HG02943 (cell line): Measurements from ENCODE around the gene CECR2.
"Not testable (repeated sequence)": the region's sequence is repeated elsewhere in the genome, so short reads cannot be mapped to it uniquely, and the experiment has no call there.

Source experiments
- ATAC-seq: cut with Tn5 transposase; IDR thresholded peaks from one replicate; pipeline ENCODE4 v1.9.1; 2021; ENCODE audit warnings: mild to moderate bottlenecking, low read depth, moderate library complexity; ENCODE audit not compliant: unreplicated experiment

CECR2 gene

DNA sequence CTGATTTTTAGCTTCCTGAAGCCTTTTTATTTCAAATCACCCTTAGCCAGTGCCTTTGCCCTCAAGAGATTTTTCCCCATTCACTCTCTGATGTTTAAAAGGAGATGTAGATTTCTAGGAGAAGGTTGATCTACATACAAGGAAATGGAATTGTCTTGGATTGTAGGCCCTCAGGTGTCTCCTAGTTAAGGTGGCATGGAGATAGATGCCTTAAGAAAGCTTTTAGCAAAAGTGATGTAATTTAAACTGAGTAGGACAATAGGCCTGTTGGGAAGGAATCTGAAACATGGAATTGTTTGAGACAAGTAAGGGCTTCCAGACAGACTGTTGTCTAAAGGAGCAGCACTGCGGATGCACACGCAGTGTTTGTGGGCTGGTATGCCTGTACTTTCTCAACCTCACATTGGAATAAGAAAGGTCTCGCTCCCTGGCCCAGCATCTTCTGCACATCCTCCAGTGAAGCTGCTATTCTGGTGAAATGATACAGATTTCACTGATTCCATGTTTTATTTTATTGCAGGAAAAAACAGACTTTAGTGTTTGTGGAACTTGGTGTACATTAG is 124.2 kb downstream of the CECR2 start:
- ATAC-seq = no peak

DNA sequence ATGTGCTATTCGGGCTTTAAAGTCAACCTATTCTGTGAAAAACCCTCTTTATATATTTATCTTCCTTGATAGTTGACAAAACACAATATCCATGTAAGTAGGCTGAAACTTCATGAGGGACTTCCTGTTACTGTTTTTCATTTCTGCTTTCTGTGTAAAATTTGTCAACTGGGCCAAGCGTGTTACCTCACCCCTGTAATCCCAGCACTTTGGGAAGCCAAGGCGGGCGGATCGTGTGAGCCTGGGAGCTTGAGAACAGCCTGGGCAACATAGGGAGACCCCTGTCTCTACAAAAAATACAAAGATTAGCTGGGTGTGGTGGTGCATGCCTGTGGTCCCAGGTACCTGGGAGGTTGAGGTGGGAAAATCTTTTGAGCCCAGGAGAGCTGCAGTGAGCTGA is 127.6 kb downstream of the CECR2 start:
- ATAC-seq = no peak

DNA sequence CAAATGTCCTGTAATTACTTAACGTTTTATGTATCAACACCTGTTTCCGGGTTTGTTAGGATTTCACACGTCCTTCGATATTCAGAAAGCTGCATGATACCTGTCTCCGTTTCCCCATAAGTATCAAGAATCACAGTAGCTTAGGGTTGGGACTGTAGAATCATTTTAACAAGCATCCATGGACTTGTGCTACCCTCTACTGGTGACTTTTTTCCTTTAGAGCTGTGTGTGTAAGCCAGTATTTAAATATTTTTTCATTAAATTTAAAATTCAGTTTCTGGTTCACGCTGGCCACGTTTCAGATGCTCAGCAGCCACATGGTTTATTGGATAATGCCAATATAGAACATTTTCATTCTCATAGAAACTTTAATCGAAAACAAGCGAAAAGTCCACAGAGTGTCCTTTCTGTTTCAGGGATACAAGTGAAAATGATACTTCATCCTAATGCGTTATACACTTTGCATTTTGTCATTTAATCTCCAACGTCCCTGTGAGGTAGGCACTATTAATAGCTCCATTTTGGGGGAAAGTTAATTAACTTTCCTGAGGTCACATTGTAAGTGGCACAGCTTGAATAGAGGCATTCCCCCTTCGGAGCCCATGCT is 132.5 kb downstream of the CECR2 start:
- ATAC-seq = no peak

DNA sequence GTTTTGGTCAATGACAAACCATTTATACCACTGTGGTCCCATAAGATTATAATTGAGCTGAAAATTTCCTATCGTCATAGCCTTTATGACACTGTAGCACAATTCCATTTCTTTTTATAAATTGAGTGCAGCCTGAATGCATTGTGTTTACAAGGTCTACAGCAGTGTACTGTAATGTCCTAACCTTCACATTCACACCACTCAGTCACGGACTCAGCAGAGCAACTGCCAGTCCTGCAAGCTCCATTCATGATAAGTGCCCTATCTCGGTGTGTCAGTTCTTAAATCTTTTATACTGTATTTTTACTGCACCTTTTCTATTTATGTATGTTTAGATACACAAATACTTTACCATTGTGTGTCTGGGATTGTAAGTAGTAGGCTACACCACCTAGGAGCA is 138.8 kb downstream of the CECR2 start:
- ATAC-seq = no peak

DNA sequence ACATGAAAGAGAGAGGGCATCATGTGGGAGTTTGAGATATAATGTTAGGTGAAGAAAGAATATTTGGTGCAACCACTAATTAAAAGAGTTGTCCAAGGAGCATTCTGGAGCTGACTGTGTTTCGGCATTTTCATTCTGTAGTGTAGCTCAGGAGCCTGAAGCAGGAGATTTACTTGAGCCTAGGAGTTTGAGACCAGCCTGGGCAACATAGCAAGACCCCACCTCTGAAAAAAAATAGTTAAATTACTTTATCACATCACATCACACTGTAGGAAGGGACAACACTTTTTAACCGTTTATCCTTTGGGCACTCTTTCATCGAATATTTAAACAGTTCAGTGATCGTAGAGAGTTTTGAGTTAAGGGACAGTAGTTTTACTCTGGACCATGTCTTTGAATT is 143.7 kb downstream of the CECR2 start:
- no peak for ATAC-seq

DNA sequence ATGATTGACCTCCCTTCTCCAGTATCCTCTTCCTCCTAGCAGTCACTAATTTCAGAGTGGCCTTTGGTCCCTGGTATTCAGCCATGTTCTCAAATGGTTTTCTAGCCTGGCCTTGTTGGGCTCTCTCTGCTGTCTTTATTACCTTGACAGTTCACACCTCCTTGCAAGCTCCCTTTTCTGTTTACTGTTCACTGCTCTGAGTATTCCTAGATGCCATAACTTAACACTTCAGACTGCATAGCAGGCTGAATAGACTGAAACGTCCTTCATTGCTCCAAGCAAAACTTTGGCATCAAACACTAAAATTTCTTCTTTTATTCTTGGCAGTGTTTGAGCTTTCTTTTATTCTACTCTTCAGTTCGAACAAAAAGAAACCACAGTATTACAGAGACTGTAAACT is 144.4 kb downstream of the CECR2 start:
- ATAC-seq = no peak

DNA sequence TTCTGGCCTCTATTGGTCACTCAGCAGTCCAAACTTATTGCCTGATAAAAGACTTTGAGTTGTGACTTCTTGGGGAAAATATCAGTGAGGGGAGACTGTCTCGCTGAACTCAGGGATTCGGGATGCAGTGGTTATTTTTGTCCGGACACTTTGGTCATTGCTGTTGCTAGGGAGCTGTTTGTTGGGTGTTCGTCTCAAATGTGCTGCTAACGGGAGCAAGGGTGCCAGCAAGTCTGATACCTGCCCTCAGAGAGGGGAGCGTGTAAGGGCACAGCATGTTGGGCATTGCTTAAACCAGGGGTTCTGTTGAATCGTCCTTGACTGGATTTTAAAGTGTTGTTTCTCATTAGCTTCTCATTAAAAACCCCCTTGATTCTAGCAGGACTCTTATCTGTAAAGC is 144.8 kb downstream of the CECR2 start:
- ATAC-seq = no peak

DNA sequence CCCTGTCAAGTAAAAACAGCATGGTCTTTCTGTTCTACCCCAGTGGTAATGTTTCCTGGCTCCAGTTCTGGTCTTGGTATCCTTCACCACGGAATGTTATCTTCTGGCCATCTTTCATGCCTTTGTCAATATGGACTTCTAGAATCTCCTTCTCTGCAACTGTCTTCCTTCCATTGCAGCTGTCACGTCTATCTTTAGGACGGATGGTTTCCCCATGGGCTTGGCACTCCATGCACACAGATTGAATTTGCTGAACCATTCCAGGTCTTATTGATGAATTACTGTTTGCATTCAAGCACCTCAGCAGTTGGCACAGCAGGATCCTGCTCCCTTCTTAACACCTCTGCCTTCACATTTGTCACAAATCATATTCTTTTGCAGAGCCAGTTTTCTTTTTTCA is 149.1 kb downstream of the CECR2 start:
- ATAC-seq = no peak

DNA sequence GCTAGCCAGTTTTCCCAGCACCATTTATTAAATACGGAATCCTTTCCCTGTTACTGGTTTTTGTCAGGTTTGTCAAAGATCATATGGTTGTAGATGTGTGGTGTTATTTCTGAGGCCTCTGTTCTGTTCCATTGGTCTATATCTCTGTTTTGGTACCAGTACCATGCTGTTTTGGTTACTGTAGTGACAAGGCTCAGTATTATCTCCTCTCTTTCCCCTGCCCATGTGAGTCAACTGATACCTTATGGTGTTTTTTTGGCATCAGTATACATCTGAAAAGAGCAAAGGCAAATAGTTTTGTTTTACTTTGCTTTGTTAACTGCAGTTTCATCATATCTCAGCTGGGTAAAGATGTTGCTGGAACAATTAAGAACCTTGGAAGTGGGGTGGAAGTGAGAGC is 152.7 kb downstream of the CECR2 start:
- not testable (repeated sequence) for ATAC-seq

DNA sequence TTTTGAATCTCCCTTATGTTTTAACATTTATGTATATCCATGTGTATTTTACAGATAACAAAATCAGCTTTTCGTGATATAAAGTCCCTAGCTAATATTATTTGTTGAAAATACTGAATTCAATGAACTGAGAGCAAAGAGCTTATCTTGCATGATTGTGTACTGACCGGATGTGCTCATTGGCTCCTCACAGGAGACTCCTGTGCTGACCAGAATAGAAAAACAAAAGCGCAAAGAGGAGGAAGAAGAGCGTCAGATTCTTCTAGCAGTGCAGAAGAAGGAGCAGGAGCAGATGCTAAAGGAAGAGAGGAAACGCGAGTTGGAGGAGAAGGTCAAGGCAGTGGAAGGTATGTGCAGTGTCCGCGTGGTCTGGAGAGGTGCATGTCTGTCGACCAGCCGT is 154.7 kb downstream of the CECR2 start:
- no peak for ATAC-seq

DNA sequence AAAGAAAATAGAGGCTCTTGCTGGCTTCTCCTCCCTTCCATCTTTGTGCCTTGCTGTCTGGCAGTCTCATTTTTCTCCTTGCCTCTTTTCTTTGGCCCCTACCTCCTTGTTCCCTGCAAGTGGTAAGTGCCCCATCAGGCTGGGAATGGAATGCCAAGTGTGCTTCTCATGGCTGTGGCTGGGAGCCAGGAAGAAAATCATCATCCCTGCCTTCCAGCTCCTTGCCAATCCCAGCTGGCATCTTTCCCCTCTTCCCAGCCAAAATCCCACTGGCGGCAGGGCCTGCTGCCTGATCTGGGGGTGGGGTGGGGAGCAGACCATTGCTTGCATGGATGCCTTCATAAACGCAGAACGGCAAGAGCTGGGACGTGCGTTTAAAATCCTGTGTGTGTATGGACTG is 167.0 kb downstream of the CECR2 start:
- no peak for ATAC-seq

DNA sequence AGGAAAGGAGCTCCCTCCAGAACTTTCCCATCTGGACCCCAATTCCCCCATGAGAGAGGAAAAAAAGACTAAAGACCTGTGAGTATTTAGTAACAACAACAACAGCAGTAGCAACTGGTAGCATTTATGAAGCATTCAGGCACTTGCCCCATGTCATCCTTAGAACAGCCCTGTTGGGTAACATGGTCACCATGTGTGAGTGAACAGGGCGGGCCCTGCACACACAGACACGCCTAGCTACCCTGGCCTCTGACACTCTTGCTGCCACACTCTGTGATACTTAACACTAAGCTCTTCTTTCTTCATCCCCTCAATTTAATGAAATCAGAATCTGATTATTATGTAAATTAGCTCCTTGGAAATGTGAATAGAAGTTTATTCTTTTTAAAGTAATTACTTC is 167.9 kb downstream of the CECR2 start:
- ATAC-seq = no peak

DNA sequence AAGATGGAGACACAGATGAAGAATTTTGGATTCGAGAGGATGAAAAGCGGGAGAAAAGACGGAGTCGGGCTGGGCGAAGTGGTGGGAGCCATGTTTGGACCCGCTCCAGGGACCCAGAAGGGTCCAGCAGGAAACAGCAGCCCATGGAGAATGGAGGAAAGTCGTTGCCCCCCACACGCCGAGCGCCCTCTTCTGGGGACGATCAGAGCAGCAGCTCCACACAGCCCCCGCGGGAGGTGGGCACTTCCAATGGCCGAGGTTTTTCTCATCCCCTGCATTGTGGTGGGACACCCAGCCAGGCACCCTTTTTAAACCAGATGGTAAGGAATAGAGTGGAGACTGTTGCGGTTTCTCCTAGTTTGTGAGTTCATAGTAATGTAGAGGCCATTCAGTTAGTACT is 171.2 kb downstream of the CECR2 start:
- ATAC-seq = no peak

DNA sequence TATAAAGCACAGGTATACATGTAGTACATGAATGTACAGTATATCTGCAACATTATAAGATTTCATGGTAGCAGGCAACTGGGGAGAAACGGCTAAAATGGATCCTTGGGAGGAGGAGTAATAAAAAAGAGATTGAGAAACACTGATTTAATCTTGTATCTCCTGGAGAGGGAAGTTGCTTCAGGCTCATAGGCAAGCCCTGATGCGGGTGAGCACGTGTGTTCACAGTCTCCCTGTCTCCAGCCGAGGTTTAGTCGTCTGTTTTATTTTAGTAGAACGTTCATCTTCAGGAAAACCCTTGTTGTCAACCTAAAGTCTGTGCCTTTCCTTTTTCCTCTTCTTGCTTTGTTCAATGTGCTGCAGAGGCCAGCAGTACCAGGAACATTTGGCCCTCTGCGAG is 172.2 kb downstream of the CECR2 start:
- ATAC-seq = no peak

DNA sequence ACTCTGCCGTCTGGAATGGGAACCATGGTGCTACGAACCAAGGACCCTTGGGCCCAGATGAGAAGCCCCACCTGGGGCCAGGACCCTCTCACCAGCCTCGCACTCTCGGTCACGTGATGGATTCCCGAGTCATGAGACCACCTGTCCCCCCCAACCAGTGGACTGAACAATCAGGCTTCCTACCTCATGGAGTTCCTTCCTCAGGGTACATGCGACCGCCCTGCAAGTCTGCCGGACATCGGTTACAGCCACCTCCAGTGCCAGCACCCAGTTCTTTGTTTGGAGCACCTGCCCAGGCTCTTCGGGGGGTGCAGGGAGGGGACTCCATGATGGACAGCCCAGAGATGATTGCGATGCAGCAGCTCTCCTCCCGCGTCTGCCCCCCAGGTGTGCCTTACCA is 173.2 kb downstream of the CECR2 start:
- ATAC-seq = no peak

DNA sequence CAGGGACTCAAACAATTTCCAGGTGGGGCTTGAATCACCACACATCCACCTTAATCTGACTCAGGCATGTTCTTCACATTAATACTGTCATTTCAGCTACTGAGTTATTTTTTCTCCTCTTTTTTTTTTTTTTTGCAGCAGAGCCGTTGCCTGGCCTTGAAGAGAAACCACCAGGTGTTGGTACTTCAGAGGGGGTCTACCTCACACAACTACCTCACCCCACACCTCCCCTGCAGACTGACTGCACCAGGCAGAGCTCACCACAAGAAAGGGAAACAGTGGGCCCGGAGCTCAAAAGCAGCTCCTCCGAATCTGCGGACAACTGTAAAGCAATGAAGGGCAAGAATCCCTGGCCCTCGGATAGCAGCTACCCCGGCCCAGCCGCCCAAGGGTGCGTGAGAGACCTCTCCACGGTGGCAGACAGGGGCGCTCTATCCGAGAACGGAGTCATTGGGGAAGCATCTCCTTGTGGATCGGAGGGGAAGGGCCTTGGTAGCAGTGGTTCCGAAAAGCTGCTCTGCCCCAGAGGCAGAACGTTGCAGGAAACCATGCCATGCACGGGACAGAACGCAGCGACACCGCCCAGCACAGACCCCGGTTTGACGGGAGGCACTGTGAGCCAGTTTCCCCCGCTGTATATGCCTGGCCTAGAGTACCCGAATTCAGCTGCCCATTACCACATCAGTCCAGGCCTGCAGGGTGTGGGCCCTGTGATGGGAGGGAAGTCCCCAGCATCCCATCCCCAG is 178.9 kb downstream of the CECR2 start:
- ATAC-seq = no peak

DNA sequence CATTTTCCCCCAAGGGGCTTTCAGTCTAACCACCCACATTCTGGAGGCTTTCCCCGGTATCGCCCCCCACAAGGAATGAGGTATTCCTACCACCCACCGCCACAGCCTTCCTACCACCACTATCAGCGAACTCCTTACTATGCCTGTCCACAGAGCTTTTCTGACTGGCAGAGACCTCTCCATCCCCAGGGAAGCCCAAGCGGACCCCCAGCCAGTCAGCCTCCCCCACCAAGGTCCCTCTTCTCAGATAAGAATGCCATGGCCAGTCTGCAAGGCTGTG is 179.4 kb downstream of the CECR2 start:
- no peak for ATAC-seq

DNA sequence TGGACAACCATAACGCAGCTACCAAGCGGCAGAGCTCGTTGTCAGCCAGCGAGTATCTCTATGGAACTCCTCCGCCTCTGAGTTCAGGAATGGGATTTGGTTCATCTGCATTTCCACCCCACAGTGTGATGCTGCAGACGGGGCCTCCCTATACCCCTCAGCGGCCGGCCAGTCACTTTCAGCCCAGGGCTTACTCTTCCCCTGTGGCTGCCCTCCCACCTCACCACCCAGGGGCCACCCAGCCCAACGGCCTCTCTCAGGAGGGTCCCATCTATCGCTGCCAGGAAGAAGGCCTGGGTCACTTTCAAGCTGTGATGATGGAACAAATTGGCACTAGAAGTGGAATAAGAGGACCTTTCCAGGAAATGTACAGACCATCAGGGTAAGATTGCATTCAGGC is 179.9 kb downstream of the CECR2 start:
- no peak for ATAC-seq

DNA sequence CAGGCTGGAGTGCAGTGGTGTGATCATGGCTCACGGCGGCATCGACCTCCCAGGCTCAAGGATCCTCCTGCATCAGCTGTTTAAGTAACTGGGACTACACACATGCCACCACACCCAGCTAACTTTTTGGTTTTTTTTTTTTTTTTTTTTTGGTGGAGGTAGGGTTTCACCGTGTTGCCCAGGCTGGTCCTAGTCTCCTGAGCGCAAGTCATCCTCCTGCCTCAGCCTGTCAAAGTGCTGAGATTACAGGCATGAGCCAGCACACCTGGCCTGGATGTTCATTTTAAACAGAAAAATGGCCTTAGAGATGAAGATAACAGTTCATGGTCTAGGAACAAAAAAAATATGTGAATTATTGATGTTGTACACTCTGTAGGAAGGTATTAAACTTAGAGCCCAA is 180.4 kb downstream of the CECR2 start:
- no peak for ATAC-seq

DNA sequence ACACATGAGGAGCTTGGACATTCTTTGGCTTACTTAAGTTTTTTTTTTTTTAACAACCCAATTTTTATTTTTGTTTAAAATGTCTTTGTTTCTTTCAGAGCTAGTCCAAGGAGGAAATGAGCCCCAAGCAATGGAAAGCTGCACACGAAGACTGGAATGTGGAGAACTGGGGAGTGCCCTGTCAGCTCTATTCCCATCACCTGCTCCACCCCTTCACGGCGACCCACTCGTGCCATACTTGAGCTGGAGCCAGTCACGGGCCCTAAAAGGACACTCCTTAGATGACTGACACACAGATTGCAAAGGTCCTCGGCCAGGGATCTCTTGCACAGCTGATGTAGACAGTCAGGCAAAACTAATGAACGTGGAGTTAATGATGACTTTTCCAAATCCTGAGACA is 183.5 kb downstream of the CECR2 start:
- ATAC-seq = no peak

DNA sequence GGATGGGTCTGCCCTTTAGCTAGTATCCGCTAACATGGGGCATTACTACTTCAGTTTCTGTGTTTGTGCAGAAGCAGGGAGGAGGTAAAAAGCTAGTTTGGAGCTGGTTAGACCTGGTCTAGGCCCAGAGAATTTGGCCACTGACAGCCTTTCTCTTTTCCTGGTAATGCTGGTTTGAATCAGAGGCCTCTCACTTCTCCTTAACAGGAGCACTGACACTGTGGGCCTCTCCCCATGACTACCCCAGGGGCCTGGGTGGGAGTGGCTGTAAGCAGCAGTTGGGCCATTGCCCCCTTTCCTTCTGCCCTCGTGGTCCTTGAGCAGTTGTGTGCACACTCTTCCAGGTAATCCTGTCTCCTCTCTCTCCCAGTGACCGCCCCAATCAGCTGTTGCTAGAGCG is 185.6 kb downstream of the CECR2 start:
- ATAC-seq = no peak

DNA sequence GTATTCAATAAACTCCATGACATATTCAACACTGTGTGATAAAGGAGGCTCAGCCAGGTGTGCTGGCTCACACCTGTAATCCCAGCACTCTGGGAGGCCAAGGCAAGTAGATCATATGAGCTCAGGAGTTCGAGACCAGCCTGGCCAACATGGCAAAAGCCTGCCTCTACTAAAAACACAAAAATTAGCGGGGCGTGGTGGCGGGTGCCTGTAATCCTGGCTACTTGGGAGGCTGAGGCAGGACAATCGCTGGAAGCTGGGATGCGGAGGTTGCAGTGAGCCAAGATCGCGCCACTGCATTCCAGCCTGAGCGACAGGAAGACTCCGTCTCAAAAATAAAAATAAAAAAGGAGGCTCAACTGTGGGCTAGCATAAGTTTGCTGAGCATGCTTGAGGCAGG is 189.9 kb downstream of the CECR2 start:
- no peak for ATAC-seq
